ENCODE results near the gene PTPRK. TPM values are rescaled to one million over a fixed set of nuclear protein-coding genes. Genes with fewer than 3 reads are reported as not detected.

The PTPRK gene
- total and polyA plus RNA-seq, 2 experiments from 2014 or later = 26.9 to 56.4 TPM

DNA sequence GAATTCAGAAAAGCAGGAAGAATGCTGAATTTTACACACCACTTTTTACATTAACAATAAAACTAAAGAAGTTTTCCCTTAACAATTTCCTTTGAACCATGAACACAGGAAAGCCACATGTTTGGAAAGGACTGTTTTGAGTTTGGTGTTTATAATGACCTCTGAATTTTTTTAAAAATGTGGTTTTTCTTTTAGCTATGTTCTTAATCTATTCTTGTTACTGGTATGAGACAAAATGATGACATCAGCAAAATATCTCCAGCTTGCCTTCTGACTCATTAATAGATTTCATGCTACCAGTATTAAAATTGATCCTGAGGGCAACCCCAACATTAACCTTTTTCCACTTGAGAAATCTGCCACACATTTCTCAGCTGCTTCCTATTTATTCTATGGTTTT lies 402.0 kb downstream of the PTPRK start (continued):
- TF ChIP-seq ZNF462 (CRISPR knock-in tag; IDR thresholded peaks at IDR 0.05) (no peak), STAT1 (IDR thresholded peaks at IDR 0.05; ENCODE audit: unreplicated experiment) (no peak), ZNF114 (CRISPR knock-in tag; IDR thresholded peaks at IDR 0.05) (no peak), ZNF331 (CRISPR knock-in tag; IDR thresholded peaks at IDR 0.05; ENCODE audit: low read depth) (no peak), POLR2AphosphoS5 (IDR thresholded peaks at IDR 0.05; ENCODE audit: low read depth) (no peak), CREB1 (CRISPR knock-in tag; IDR thresholded peaks at IDR 0.05; ENCODE audit: low read depth) (no peak), EZH2 (IDR thresholded peaks at IDR 0.05; ENCODE audit: low read depth, unreplicated experiment) (no peak), NANOG (IDR thresholded peaks at IDR 0.05; ENCODE audit: borderline replicate concordance) (no peak), EZH2phosphoT487 (IDR thresholded peaks at IDR 0.05; ENCODE audit: unreplicated experiment) (no peak)
- TF ChIP-seq, protein P1, sequence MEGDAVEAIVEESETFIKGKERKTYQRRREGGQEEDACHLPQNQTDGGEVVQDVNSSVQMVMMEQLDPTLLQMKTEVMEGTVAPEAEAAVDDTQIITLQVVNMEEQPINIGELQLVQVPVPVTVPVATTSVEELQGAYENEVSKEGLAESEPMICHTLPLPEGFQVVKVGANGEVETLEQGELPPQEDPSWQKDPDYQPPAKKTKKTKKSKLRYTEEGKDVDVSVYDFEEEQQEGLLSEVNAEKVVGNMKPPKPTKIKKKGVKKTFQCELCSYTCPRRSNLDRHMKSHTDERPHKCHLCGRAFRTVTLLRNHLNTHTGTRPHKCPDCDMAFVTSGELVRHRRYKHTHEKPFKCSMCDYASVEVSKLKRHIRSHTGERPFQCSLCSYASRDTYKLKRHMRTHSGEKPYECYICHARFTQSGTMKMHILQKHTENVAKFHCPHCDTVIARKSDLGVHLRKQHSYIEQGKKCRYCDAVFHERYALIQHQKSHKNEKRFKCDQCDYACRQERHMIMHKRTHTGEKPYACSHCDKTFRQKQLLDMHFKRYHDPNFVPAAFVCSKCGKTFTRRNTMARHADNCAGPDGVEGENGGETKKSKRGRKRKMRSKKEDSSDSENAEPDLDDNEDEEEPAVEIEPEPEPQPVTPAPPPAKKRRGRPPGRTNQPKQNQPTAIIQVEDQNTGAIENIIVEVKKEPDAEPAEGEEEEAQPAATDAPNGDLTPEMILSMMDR (conservative IDR thresholded peaks at IDR 0.05; ENCODE audit: low read depth in 2 of 2) = no peak
